Measurements from ENCODE around the gene RAVER2. TPM values are rescaled to one million over a fixed set of nuclear protein-coding genes. Genes with fewer than 3 reads are reported as not detected.
A peak's percentile ranks its signal among the peaks of the same experiment; 100 is the strongest.

Gene RAVER2
- total RNA-seq, 1 experiment from 2014 or later, result 13.3 TPM

- Histone ChIP-seq H3K18ac (ENCODE audit: insufficient read length, low read depth, low read length) (no peak overlapping the region), H3K9me3 (ENCODE audit: control insufficient read depth, low read depth, low read length) (no peaks in the 10 kb centered on the region), H3K23me2 (ENCODE audit: insufficient read length, low read depth, low read length, poor library complexity, severe bottlenecking) (no peaks in the 10 kb centered on the region), H3K79me1 (ENCODE audit: insufficient read depth, low read depth, low read length, poor library complexity, severe bottlenecking) (no peaks in the 10 kb centered on the region), H3K79me2 (ENCODE audit: insufficient read depth, low read length) (no peaks in the 10 kb centered on the region), H3K56ac (ENCODE audit: insufficient read length, low read depth, low read length) (no peak overlapping the region), H2AK5ac (ENCODE audit: insufficient read length, low read length) (no peak overlapping the region), H4K20me1 (ENCODE audit: control insufficient read depth, insufficient read depth, insufficient read length) (no peaks in the 10 kb centered on the region), H3K4me1 (ENCODE audit: insufficient read depth, low read length) (no peaks in the 10 kb centered on the region), H3K9ac (ENCODE audit: extremely low read depth, insufficient read length, low read length) (no peak overlapping the region), H3K27me3 (ENCODE audit: insufficient read depth, low read length) (no peaks in the 10 kb centered on the region), H4K8ac (replicated peaks; ENCODE audit: insufficient read length, low read depth, low read length) (no peak overlapping the region), H2AFZ (ENCODE audit: low read length) (no peak overlapping the region), H3T11ph (ENCODE audit: low read length) (no peak overlapping the region), H3K4ac (ENCODE audit: low read depth, low read length) (no peak overlapping the region), H2BK5ac (ENCODE audit: insufficient read length, low read length) (no peak overlapping the region), H3K23ac (ENCODE audit: insufficient read length, low read depth, low read length) (no peak overlapping the region), H2BK20ac (ENCODE audit: low read depth, low read length, poor library complexity, severe bottlenecking) (no peak overlapping the region), H2BK120ac (ENCODE audit: low read depth, low read length, poor library complexity, severe bottlenecking) (no peak overlapping the region), H2BK12ac (ENCODE audit: insufficient read length, low read depth, low read length) (no peak overlapping the region), H4K91ac (ENCODE audit: insufficient read length, low read depth, low read length) (no peak overlapping the region), H4K5ac (ENCODE audit: insufficient read length, low read depth, low read length) (no peak overlapping the region), H2BK15ac (ENCODE audit: low read depth, low read length) (no peak overlapping the region), H3K27ac (ENCODE audit: insufficient read length, low read depth, low read length) (no peak overlapping the region), H3K14ac (ENCODE audit: insufficient read depth, low read length) (no peak overlapping the region), H3K4me2 (ENCODE audit: insufficient read depth, insufficient read length, low read length) (no peak overlapping the region)
- H3K36me3 Mint-ChIP-seq (ENCODE audit: insufficient read depth in 1 of 3, low read depth in 3 of 3), result peaks cover 0 to 4% (median 0%) of the 10 kb centered on the region in 3 experiments; a peak in 2 of 7 replicates
- no peak overlapping the region for H3K4me3 Mint-ChIP-seq
- no peaks in the 10 kb centered on the region for H3K27me3 Mint-ChIP-seq (ENCODE audit: low read depth)
- peaks cover 22 to 27% of the 10 kb centered on the region in 2 experiments for H3K4me1 Mint-ChIP-seq
- no peak for TF ChIP-seq CTCF (conservative IDR thresholded peaks at IDR 0.05)
- peak overlapping the region in 1 of 3 experiments; percentile 84; a peak in 2 of 7 replicates for H3K27ac Mint-ChIP-seq
- no peaks in the 10 kb centered on the region for H3K9me3 Mint-ChIP-seq
- DNase-seq, result no peak
These were observed 133.2 kb downstream of the RAVER2 start for GRCh38 chr1:64878090-64878489.

Measured in H9 (cell line).